NCI-H446 (cell line): Measurements from ENCODE around the gene TYRP1.

Experiments used
- DNase-seq, 2 experiments: peaks; one replicate each; lab custom pipeline; 2025; lab: John Stamatoyannopoulos, UW

TYRP1 gene

GRCh38 chr9:12735665-12736064 lies 42.5 kb downstream of the TYRP1 start:
- no peak for DNase-seq

GRCh38 chr9:12737871-12738270 lies 44.7 kb downstream of the TYRP1 start:
- DNase-seq, result no peak

- no peak for DNase-seq
These were observed 45.9 kb downstream of the TYRP1 start for GRCh38 chr9:12739014-12739652.

- DNase-seq, result no peak
These were observed 47.7 kb downstream of the TYRP1 start for GRCh38 chr9:12740845-12741244.

GRCh38 chr9:12748016-12748415 lies 54.8 kb downstream of the TYRP1 start:
- no peak for DNase-seq

- no peak for DNase-seq
These were observed 55.8 kb downstream of the TYRP1 start for GRCh38 chr9:12748954-12749353.

GRCh38 chr9:12753931-12754330 lies 60.7 kb downstream of the TYRP1 start:
- no peak for DNase-seq

GRCh38 chr9:12759761-12760160 lies 66.6 kb downstream of the TYRP1 start:
- no peak for DNase-seq
